ENCODE results near the gene SPTBN4.

SPTBN4 gene

GRCh38 chr19:40507892-40508291 is 41.1 kb downstream of the SPTBN4 start:
- Histone ChIP-seq H3K27ac (ENCODE audit: low read length) (no peak overlapping the region), H3K36me3 (ENCODE audit: control insufficient read depth in 2 of 2, insufficient read depth in 2 of 2, low read length in 2 of 2) (no peaks in the 10 kb centered on the region), H3K4me3 (ENCODE audit: low read length in 2 of 2) (no peak overlapping the region), H3K9ac (ENCODE audit: low read length in 2 of 2) (no peak overlapping the region), H3K27me3 (ENCODE audit: control insufficient read depth in 1 of 2, insufficient read depth in 2 of 2, low read length in 2 of 2) (peaks cover 5 to 10% of the 10 kb centered on the region in 2 donors), H3K9me3 (ENCODE audit: control insufficient read depth in 2 of 2, low read length in 2 of 2) (no peaks in the 10 kb centered on the region), H3K4me1 (ENCODE audit: control insufficient read depth, insufficient read depth, low read length) (peaks cover 8% of the 10 kb centered on the region)

GRCh38 chr19:40508739-40509260 is 42.0 kb downstream of the SPTBN4 start:
- Histone ChIP-seq H3K4me3 (ENCODE audit: low read length in 2 of 2) (no peak overlapping the region), H3K9ac (ENCODE audit: low read length in 2 of 2) (no peak overlapping the region), H3K9me3 (ENCODE audit: control insufficient read depth in 2 of 2, low read length in 2 of 2) (no peaks in the 10 kb centered on the region), H3K36me3 (ENCODE audit: control insufficient read depth in 2 of 2, insufficient read depth in 2 of 2, low read length in 2 of 2) (no peaks in the 10 kb centered on the region), H3K27me3 (ENCODE audit: control insufficient read depth in 1 of 2, insufficient read depth in 2 of 2, low read length in 2 of 2) (peaks cover 12 to 19% of the 10 kb centered on the region in 2 donors), H3K4me1 (ENCODE audit: control insufficient read depth, insufficient read depth, low read length) (peaks cover 11% of the 10 kb centered on the region), H3K27ac (ENCODE audit: low read length) (no peak overlapping the region)

- Histone ChIP-seq H3K9ac (ENCODE audit: low read length in 2 of 2) (no peak overlapping the region), H3K27me3 (ENCODE audit: control insufficient read depth in 1 of 2, insufficient read depth in 2 of 2, low read length in 2 of 2) (peaks cover 23 to 29% of the 10 kb centered on the region in 2 donors)
Measured at GRCh38 chr19:40510526-40511115, 43.8 kb downstream of the SPTBN4 start.

GRCh38 chr19:40511487-40511886 is 44.7 kb downstream of the SPTBN4 start:
- peaks cover 11% of the 10 kb centered on the region for H3K4me1 ChIP-seq (ENCODE audit: control insufficient read depth, insufficient read depth, low read length)
- H3K9ac ChIP-seq (ENCODE audit: low read length in 2 of 2), result no peak overlapping the region

More at GRCh38 chr19:40510526-40511115, 43.8 kb downstream of the SPTBN4 start:
- Histone ChIP-seq H3K36me3 (ENCODE audit: control insufficient read depth in 2 of 2, insufficient read depth in 2 of 2, low read length in 2 of 2) (no peaks in the 10 kb centered on the region), H3K9me3 (ENCODE audit: control insufficient read depth in 2 of 2, low read length in 2 of 2) (no peaks in the 10 kb centered on the region), H3K4me3 (ENCODE audit: low read length in 2 of 2) (no peak overlapping the region), H3K4me1 (ENCODE audit: control insufficient read depth, insufficient read depth, low read length) (peaks cover 11% of the 10 kb centered on the region), H3K27ac (ENCODE audit: low read length) (no peak overlapping the region)

GRCh38 chr19:40512110-40512472 is 45.3 kb downstream of the SPTBN4 start:
- H3K4me3 ChIP-seq (ENCODE audit: low read length in 2 of 2), result no peak overlapping the region
- no peak overlapping the region for H3K27ac ChIP-seq (ENCODE audit: low read length)
- no peaks in the 10 kb centered on the region for H3K36me3 ChIP-seq (ENCODE audit: control insufficient read depth in 2 of 2, insufficient read depth in 2 of 2, low read length in 2 of 2)
- H3K9me3 ChIP-seq (ENCODE audit: control insufficient read depth in 2 of 2, low read length in 2 of 2), result no peaks in the 10 kb centered on the region
- no peak overlapping the region for H3K9ac ChIP-seq (ENCODE audit: low read length in 2 of 2)
- peaks cover 11% of the 10 kb centered on the region for H3K4me1 ChIP-seq (ENCODE audit: control insufficient read depth, insufficient read depth, low read length)
- H3K27me3 ChIP-seq (ENCODE audit: control insufficient read depth in 1 of 2, insufficient read depth in 2 of 2, low read length in 2 of 2), result peaks cover 23 to 29% of the 10 kb centered on the region in 2 donors

More at GRCh38 chr19:40511487-40511886, 44.7 kb downstream of the SPTBN4 start:
- Histone ChIP-seq H3K9me3 (ENCODE audit: control insufficient read depth in 2 of 2, low read length in 2 of 2) (no peaks in the 10 kb centered on the region), H3K4me3 (ENCODE audit: low read length in 2 of 2) (no peak overlapping the region), H3K36me3 (ENCODE audit: control insufficient read depth in 2 of 2, insufficient read depth in 2 of 2, low read length in 2 of 2) (no peaks in the 10 kb centered on the region), H3K27ac (ENCODE audit: low read length) (no peak overlapping the region), H3K27me3 (ENCODE audit: control insufficient read depth in 1 of 2, insufficient read depth in 2 of 2, low read length in 2 of 2) (peaks cover 23 to 29% of the 10 kb centered on the region in 2 donors)

- Histone ChIP-seq H3K27me3 (ENCODE audit: control insufficient read depth in 1 of 2, insufficient read depth in 2 of 2, low read length in 2 of 2) (peaks cover 23 to 29% of the 10 kb centered on the region in 2 donors), H3K9me3 (ENCODE audit: control insufficient read depth in 2 of 2, low read length in 2 of 2) (no peaks in the 10 kb centered on the region), H3K27ac (ENCODE audit: low read length) (no peak overlapping the region), H3K4me1 (ENCODE audit: control insufficient read depth, insufficient read depth, low read length) (peaks cover 11% of the 10 kb centered on the region), H3K36me3 (ENCODE audit: control insufficient read depth in 2 of 2, insufficient read depth in 2 of 2, low read length in 2 of 2) (no peaks in the 10 kb centered on the region), H3K9ac (ENCODE audit: low read length in 2 of 2) (no peak overlapping the region), H3K4me3 (ENCODE audit: low read length in 2 of 2) (peak overlapping the region in 1 of 2 donors; percentile 54)
Measured at GRCh38 chr19:40512473-40513344, 45.9 kb downstream of the SPTBN4 start.

- no peak overlapping the region for H3K4me3 ChIP-seq (ENCODE audit: low read length in 2 of 2)
- H3K36me3 ChIP-seq (ENCODE audit: control insufficient read depth in 2 of 2, insufficient read depth in 2 of 2, low read length in 2 of 2), result no peaks in the 10 kb centered on the region
- H3K9me3 ChIP-seq (ENCODE audit: control insufficient read depth in 2 of 2, low read length in 2 of 2), result no peaks in the 10 kb centered on the region
- no peak overlapping the region for H3K27ac ChIP-seq (ENCODE audit: low read length)
- peaks cover 23 to 29% of the 10 kb centered on the region in 2 donors for H3K27me3 ChIP-seq (ENCODE audit: control insufficient read depth in 1 of 2, insufficient read depth in 2 of 2, low read length in 2 of 2)
- no peak overlapping the region for H3K9ac ChIP-seq (ENCODE audit: low read length in 2 of 2)
- H3K4me1 ChIP-seq (ENCODE audit: control insufficient read depth, insufficient read depth, low read length), result peaks cover 11% of the 10 kb centered on the region
Measured at GRCh38 chr19:40513345-40513678, 46.5 kb downstream of the SPTBN4 start.

GRCh38 chr19:40513741-40514315 is 47.0 kb downstream of the SPTBN4 start:
- H3K9me3 ChIP-seq (ENCODE audit: control insufficient read depth in 2 of 2, low read length in 2 of 2), result no peaks in the 10 kb centered on the region
- H3K27me3 ChIP-seq (ENCODE audit: control insufficient read depth in 1 of 2, insufficient read depth in 2 of 2, low read length in 2 of 2), result peaks cover 23 to 29% of the 10 kb centered on the region in 2 donors
- H3K4me1 ChIP-seq (ENCODE audit: control insufficient read depth, insufficient read depth, low read length), result peaks cover 11% of the 10 kb centered on the region
- no peak overlapping the region for H3K27ac ChIP-seq (ENCODE audit: low read length)
- no peak overlapping the region for H3K9ac ChIP-seq (ENCODE audit: low read length in 2 of 2)
- no peaks in the 10 kb centered on the region for H3K36me3 ChIP-seq (ENCODE audit: control insufficient read depth in 2 of 2, insufficient read depth in 2 of 2, low read length in 2 of 2)
- no peak overlapping the region for H3K4me3 ChIP-seq (ENCODE audit: low read length in 2 of 2)

- Histone ChIP-seq H3K36me3 (ENCODE audit: control insufficient read depth in 2 of 2, insufficient read depth in 2 of 2, low read length in 2 of 2) (no peaks in the 10 kb centered on the region), H3K27me3 (ENCODE audit: control insufficient read depth in 1 of 2, insufficient read depth in 2 of 2, low read length in 2 of 2) (peaks cover 35 to 37% of the 10 kb centered on the region in 2 donors), H3K4me1 (ENCODE audit: control insufficient read depth, insufficient read depth, low read length) (peaks cover 13% of the 10 kb centered on the region), H3K9me3 (ENCODE audit: control insufficient read depth in 2 of 2, low read length in 2 of 2) (no peaks in the 10 kb centered on the region), H3K9ac (ENCODE audit: low read length in 2 of 2) (no peak overlapping the region), H3K27ac (ENCODE audit: low read length) (no peak overlapping the region), H3K4me3 (ENCODE audit: low read length in 2 of 2) (no peak overlapping the region)
Measured at GRCh38 chr19:40517248-40517647, 50.4 kb downstream of the SPTBN4 start.

- H3K27ac ChIP-seq (ENCODE audit: low read length), result no peak overlapping the region
- H3K9ac ChIP-seq (ENCODE audit: low read length in 2 of 2), result no peak overlapping the region
- H3K9me3 ChIP-seq (ENCODE audit: control insufficient read depth in 2 of 2, low read length in 2 of 2), result no peaks in the 10 kb centered on the region
- no peak overlapping the region for H3K4me3 ChIP-seq (ENCODE audit: low read length in 2 of 2)
- no peaks in the 10 kb centered on the region for H3K36me3 ChIP-seq (ENCODE audit: control insufficient read depth in 2 of 2, insufficient read depth in 2 of 2, low read length in 2 of 2)
- peaks cover 3% of the 10 kb centered on the region for H3K4me1 ChIP-seq (ENCODE audit: control insufficient read depth, insufficient read depth, low read length)
- H3K27me3 ChIP-seq (ENCODE audit: control insufficient read depth in 1 of 2, insufficient read depth in 2 of 2, low read length in 2 of 2), result peaks cover 13 to 19% of the 10 kb centered on the region in 2 donors
Measured at GRCh38 chr19:40519352-40520322, 52.8 kb downstream of the SPTBN4 start.
